DMS79 treated with DMSO at 0.1 percent for 48 hours (cell line): ENCODE results near the gene NKAIN2.

Experiments used
- DNase-seq: peaks from one replicate; lab custom pipeline; 2025; lab: John Stamatoyannopoulos, UW

Gene NKAIN2

DNA sequence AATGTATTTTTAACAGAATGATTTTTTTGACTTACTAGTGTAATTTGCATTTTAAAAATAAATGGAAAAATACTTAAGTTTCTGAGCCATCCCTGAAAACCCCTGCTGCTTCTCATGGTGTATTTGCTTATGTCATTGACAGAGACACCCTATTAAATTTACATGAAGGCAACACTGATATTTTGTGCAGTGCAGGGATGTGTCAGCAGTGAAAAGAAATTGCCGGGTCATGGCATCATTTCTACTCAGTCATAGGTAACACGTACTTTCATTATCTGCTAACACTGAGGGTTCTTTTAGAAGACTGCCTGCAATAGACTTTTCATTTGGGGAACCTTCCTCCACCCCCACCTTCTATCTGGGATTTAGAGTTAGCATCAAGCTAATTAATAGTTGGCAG, 1021.9 kb downstream of the NKAIN2 start:
- no peak for DNase-seq

DNA sequence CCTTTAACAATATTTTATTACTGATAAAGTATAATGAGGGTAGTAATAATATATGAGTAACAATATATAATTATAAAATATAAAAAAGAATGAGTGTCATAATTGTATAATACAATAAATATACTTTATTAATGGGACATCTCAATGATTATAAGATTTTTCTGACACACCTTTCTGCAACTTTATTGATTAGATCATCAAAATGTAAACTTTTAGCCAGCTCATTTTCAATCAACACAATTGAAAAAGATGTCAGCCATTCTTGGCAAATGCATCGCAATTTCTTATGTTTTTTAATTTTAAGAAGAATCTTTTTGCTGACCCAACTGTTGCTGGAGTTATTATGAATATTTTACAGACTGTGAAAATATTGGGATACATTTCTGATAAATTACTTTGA, 1026.2 kb downstream of the NKAIN2 start:
- DNase-seq: no peak

DNA sequence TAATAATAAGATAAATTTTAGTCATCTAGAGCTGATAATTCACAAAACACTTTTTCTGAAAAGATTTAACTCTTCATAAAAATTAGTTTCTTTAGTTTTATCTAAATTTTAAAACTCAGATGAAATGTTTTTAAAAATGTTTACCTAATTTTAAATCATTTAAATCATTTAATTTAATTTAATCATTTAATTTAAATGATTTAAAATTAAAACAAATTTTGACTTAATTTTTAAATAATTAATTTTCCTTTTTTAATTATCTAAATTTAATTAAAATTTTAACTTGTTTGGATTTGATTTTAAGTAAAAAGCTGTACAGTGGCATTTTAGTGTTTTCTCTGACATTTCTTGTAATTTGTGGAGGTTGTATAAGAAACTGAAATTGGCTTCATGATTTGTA, 1026.8 kb downstream of the NKAIN2 start:
- no peak for DNase-seq

DNA sequence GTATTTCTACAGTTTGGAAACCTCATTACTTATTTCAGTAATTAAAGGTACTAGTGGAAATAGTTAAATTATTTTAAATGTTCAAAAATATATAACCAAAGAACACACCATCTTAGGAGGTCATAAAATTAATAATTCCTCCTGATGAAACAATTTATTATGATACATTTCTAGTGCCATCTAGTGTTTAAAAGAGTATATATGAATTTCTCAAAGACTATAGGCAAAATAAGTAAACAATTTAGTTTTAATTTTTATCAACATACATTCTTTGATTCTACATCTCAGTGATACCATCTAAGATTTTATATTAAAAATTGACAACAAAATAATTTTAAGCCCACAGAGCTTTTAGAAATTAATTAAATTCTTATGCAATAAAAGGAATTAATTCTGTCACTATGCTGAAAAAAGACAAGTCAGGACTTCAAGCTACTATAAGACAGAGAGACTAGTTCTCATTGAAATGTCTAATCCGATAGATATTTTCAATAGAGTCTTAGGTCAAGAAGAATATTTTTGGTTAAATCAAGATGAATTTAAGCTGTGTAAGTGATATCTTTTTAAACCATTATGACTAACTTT, 1050.8 kb downstream of the NKAIN2 start:
- DNase-seq: peak; percentile 47

DNA sequence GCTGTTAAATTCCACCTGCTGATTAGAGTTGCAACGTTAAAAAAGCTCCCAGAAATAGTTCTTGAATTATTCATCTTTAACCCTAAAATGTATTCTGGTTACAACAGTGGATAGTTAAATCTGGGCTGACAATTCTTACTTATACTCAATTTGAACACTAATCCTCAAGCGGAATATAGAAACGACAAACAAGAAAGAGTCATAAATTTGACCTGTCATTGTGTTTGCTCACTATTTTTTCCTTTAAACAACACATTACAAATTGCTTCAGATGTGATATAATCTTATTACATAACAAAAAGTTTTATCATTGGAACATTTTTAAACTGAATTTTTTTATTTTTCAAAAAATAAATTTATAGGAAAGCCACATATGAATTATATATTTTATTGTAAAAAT, 1054.1 kb downstream of the NKAIN2 start:
- no peak for DNase-seq

DNA sequence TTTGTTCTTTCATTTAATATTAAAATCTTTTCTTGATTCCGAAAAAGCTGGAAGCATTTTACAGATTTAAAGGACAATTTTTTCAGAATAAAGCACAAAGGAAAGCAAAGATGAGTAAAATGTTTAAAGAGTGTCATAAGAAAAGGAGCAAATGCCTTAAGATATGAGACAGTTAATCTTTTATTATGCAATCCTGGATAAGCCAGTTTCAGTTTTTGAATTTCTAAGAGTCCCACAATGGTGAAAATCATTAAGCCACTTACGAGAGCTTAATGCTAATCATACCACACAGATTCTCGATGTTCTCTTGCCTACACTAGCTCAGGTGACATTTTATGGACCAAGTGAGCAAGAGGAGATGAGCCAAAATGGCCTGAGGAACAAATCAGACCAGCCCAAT, 1054.9 kb downstream of the NKAIN2 start:
- DNase-seq: no peak

DNA sequence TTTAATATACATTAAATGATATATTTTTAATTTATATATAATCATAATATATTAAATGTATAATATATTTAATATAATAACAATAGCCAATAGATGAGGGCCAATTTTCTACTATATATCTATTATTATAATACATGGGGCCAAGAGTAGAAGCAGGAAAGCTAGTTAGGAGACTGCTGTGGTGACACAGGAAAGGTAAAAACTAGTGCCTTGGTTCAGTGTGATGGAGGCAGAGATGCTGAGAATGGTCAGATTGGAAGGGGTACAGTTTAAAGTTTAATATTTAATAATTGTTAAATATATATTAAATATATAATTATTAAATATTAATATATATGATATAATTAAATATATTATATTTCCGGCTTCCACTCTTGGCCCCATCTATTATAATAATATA, 1055.7 kb downstream of the NKAIN2 start:
- no peak for DNase-seq

DNA sequence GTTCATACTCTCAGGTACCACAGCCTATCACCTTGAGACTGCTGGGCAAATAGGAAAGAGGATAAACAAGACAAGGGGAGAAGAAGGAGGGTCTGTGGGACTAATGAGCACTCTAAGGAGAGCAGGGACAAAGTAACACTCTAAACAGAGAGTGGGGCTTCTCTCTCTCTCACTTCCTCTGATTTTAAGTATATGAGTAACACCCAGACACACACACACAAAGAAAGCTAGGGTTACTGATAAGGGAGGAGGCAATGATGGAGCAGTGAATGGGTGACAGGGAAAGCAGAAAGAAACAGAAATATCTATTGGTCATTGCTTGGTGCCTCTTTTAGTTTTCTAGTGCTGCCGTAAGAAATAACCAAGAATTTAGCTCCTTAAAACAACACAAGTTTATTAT, 1062.4 kb downstream of the NKAIN2 start:
- no peak for DNase-seq

DNA sequence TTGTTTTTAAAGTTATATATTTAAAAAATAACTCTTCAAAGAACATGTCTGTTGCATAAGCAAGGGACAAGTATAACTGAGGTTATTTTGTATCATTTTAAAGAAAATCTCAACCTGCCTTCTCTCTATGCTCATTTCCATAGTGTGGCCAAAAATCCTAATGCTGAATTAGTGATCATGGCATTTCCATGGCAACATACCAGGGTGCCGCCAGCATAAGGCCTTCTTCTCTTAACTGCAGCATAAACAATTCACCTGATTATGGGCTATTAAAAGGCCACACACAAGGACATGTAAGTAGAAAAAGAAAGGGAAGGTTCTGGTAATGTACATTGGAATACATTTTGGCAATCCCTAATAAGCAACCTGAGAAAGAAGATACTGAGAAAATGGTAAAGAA, 1063.5 kb downstream of the NKAIN2 start:
- no peak for DNase-seq

DNA sequence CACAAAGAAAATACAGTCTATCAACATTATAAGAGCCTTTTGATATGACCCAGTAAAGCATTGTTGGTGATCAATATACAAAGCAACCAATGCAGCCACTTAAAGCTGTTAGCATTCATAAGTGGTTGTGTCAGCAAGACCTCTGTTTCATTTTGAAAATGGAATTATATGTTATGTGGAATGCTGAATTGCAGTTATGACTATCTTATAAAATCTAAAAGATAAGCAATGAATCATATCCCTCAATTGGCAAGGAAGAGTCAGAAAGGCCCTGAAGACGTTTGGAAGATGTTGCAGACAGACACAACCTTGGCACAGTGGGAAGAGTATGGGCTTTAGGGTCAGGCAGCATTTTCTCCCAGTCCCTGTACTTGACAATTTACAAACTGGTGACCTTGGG, 1064.8 kb downstream of the NKAIN2 start:
- DNase-seq: no peak

DNA sequence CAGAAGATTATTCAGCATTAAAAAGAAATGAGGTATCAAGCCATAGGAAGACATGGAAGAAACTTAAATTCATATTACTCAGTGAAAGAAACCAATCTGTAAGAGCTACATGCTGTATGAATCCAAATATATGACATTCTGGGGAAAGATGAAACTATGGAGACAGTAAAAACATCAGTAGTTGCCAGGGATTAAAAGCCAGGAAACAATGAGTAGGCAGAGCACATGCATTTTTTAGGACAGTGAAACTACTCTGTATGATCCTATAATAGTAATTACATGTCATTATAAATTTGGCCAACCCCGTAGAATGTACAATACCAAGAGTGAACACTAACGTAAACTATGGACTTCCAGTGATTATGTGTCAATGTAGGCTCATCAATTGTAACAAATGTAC, 1065.8 kb downstream of the NKAIN2 start:
- DNase-seq: no peak

DNA sequence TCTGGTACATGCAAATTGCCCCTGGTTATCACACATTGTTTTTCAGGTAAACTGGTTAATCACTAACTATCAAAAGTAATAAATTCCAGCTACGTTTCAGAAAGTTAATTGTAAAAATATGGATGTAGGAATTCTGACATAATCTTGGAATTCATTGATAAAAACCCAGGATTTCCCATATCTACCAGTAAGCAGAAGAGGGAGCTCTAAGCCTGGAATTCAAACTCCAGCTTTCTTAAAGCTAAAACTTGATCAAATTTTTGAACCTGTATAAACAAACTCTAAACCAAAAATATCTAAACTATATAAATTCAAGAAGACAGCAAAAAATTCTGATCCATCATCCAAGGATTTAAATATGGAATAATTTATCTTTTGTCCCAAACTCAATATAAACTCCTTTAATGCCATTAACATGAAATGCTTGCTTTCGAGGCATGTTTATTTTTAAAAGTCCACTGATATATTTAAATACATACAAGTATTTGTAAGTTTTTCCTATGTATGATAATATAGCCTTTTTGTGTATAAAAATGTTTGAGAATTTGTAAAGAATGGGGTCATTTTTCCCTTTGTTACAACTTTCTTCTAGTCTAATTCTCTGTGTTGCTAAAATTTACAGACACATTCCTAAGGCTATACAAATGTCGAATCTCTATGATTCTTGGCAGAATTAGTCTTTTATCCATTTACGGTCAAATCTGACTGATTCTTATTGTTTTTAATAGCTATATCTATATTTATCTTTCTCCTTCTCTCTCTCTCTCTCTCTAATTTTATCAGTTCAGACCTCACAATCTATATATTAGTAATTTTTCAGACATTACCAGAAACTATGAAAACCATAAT, 1067.2 kb downstream of the NKAIN2 start:
- DNase-seq: peak; percentile 33

DNA sequence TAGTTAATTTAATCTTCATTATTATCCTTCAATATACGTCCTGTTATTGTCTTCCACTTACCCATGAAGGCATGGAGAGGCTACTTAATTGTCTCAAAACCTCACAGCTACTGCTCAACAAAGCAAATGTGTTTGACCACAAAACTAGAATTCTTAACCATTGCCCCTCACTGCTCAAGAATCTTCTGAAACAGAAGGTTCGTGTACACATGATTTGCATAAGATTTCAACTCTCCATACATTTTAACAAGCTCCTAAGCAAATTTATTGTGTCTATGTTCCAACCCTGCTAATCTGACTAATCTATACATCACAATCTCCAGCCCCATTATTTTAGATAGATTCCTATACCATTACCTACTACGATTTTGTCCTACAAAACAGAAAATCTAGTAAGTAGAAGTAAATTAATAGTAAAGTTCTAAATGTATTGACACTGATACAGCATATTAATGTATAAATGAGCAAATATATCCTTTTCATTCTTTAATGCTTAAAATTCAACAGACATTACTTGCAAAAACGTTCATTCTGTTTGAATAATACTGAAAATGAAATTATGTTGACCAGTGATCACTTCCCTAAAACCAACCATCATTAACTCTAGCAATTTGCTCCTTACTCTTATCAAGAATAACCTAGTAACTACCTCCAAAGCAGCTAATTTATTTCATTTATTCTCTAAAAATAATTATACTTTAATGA, 1068.8 kb downstream of the NKAIN2 start:
- no peak for DNase-seq

DNA sequence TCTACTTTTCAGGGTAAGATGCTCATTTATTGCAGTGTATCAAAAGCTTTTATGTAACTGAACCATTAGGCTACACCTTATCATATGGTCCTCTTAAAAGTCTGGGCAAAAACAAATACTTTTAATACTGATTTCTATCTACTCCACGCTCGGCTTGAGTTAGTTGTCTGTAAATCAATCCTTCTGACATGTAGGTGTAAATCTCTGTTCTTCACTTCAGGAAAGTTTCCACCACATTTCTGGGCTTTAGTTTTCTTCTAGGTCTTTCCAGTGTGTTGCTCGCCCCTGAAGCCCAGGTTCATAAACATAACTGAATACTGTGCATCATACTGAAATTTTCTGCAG, 1069.4 kb downstream of the NKAIN2 start:
- no peak for DNase-seq
